ENCODE measurements around the gene SENP1.

GRCh38 chr12:48033451-48033850, 72.4 kb downstream of the SENP1 start:
- no peak for TF ChIP-seq POLR2A (IDR thresholded peaks at IDR 0.05)
- TF ChIP-seq CTCF (IDR thresholded peaks at IDR 0.05), result no peak

Measured in uterus (tissue), 2 donors.